Erythroblast (primary cell): ENCODE measurements around the gene CGAS.

Experiments used
- DNase-seq, 2 experiments: peaks; one replicate each; lab custom pipeline; 2025; lab: John Stamatoyannopoulos, UW
- GATA1 ChIP-seq: IDR thresholded peaks from 2 replicates; pipeline ENCODE4 v1.6.1; 2011; ENCODE audit warnings: low read depth, mild to moderate bottlenecking, control low read depth, low read length, moderate library complexity
- POLR2A ChIP-seq: IDR thresholded peaks from 2 replicates; pipeline ENCODE4 v1.6.1; 2011; ENCODE audit warnings: mild to moderate bottlenecking, low read length

CGAS gene

GRCh38 chr6:73452107-73452461 lies at the start of gene CGAS:
Gene CGAS, minus strand, starts transcription at chr6:73452297. Its CDS starts 116 bp downstream, at chr6:73452181.
- TF ChIP-seq POLR2A = peak; percentile 72
- TF ChIP-seq GATA1 = no peak
- DNase-seq = peak; percentile 76 to 78

GRCh38 chr6:73497915-73498314 lies 45.8 kb upstream of the CGAS start:
- no peak for DNase-seq
- no peak for TF ChIP-seq GATA1
- TF ChIP-seq POLR2A = no peak

GRCh38 chr6:73491377-73491776 lies 39.3 kb upstream of the CGAS start:
- no peak for DNase-seq
- TF ChIP-seq POLR2A (no peak), GATA1 (no peak)

- no peak for TF ChIP-seq GATA1
- TF ChIP-seq POLR2A = no peak
- DNase-seq = no peak
Observed at GRCh38 chr6:73487473-73487872, 35.4 kb upstream of the CGAS start.

DNA sequence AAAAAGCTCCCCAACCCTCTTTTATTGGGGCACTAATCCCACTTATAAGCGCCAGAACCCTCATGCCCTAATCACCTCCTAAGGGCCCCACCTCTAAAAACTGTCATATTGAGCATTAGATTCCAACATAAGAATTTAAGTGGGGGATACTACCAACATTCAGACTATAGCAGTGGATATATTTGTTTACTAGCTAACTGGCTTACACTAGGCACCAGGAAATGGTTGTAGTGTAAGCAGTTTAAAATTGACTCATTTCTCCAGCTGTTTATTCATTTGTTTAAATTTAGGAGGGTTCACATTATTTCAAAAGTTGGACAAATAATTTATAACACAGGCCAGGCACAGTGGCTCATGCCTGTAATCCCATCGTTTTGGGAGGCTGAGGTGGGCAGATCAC lies 32.3 kb upstream of the CGAS start:
- DNase-seq = no peak
- TF ChIP-seq GATA1 (no peak), POLR2A (no peak)

DNA sequence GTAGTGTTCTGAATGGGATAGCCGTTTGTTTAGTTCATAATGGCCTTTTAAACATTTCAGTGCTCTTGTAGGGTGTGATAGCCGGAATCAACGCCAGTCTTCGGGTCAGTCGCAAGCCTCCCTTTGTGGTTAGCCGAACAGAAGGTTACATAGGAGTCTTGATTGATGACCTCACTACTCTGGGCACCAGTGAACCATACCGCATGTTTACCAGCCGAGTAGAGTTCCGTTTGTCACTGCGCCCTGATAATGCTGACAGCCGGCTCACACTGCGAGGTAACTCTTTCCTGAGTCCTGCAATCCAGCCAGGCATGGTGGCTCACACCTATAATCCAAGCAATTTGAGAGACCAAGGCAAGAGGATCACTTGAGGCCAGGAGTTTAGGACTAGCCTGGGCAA lies 29.9 kb upstream of the CGAS start:
- no peak for DNase-seq
- TF ChIP-seq GATA1 (no peak), POLR2A (no peak)

GRCh38 chr6:73477407-73477806 lies 25.3 kb upstream of the CGAS start:
- DNase-seq = no peak
- TF ChIP-seq GATA1 = no peak
- TF ChIP-seq POLR2A = no peak

DNA sequence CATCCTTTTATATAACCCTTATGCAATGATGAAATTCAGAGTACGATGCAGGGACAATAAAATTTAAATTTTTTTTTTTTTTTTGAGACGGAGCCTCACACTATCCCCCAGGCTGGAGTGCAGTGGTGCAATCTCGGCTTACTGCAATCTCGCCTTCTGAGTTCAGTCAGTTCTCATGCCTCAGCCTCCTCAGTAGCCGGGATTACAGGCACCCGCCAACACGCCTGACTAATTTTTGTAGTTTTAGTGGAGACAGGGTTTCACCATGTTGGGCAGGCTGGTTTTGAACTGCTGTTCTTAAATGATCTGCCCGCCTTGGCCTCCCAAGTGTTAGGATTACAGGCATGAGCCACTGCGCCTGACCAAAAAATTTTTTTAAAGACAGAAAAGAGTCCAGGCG lies 24.6 kb upstream of the CGAS start:
- no peak for DNase-seq
- TF ChIP-seq POLR2A = no peak
- no peak for TF ChIP-seq GATA1

DNA sequence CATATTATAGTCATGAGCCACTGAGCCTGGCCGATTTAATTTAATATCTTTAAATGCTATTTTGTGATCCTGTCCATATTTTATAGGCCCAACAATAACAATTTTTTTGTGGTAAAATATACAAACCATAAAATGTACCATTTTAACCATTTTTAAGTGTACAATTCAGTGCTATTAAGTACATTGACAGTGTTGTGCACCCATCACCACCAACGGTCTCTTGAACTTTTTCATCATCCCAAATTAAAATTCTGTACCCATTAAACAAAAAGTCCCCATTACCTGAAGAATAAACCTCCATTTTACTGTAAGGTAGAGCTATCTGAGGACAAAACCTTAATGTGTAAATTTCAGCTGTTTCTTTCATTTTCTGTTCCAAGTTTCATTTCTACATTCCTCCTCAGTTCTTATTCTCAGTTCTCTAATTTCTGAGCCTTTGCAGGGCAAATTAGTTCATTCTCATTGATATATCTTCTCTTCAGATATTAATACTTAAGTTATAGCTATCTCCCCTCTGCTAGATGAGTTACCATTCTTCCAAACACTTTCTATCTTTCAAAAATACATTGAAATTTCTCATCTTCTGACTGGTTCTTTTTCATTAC lies 19.7 kb upstream of the CGAS start:
- TF ChIP-seq GATA1 (no peak), POLR2A (no peak)
- no peak for DNase-seq

GRCh38 chr6:73461537-73462350 lies 9.6 kb upstream of the CGAS start, which contains the start of gene MTO1:
Gene MTO1, plus strand, starts transcription at chr6:73461737. Its CDS starts 118 bp downstream, at chr6:73461855.
- TF ChIP-seq POLR2A (peak; percentile 92), GATA1 (no peak)
- DNase-seq = peak; percentile 95

DNA sequence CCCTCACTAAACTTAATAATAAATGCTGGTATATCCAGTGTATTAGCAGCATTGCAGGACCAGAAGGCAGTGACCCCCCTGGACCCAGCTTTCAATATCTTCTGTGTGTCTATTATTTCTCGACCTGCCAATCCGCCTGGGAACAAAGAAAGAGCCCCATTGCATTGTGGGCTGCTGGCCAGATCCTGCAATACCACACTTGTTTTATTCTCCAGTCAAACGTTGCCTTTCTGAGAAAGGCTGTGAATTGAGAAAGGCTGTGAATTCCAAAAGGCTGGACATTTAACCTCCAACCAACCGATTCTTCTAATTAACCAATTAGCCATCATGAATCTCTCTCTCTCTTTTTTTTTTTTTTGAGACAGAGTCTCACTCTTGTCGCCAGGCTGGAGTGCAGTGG lies 8.0 kb upstream of the CGAS start:
- peak in 1 of 2 experiments; percentile 38 for DNase-seq
- TF ChIP-seq POLR2A (peak; percentile 18), GATA1 (no peak)

DNA sequence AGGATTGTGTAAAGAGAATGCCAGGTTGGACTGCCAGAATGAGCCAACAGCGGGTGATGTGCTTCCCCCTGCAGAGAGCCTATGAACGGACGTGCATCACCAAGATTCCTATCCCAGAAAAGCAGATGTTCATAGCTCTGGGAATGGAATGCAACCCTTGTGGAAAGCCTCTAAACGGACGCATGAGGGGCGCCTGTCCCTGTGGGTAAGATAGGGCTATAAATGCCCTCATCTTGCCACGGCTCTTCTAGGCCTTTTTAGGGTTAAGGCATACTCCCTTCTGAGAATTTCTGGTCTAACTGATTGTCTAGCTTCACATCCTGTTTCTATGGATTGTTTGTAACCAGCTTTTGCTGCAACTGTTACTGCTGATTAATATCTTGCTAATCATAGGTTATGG lies 7.4 kb upstream of the CGAS start:
- DNase-seq = peak in 1 of 2 experiments; percentile 59

GRCh38 chr6:73455865-73456629 lies 4.0 kb upstream of the CGAS start:
- no peak for TF ChIP-seq POLR2A
- DNase-seq = peak; percentile 38 to 52
